Stimulated activated CD4-positive, alpha-beta T cell treated with anti-CD3 and anti-CD28 coated beads, Interleukin-15, amount 100 ng/mL, for 1 hour (primary cell): ENCODE measurements around the gene SDK1.
"Not testable (repeated sequence)": the region's sequence is repeated elsewhere in the genome, so short reads cannot be mapped to it uniquely, and the experiment has no call there.

Source experiments
- DNase-seq, 2 donors: peaks; one replicate each; pipeline ENCODE4 v3.0.0-alpha.2; 2020; ENCODE audit warnings: low read depth in 1 of 2, low spot score in 1 of 2

SDK1 gene

GRCh38 chr7:3950249-3950648, 649.2 kb downstream of the SDK1 start:
- no peak for DNase-seq

- no peak for DNase-seq
Observed at GRCh38 chr7:3951316-3952055, 650.4 kb downstream of the SDK1 start.

GRCh38 chr7:3953133-3953532, 652.1 kb downstream of the SDK1 start:
- no peak for DNase-seq

GRCh38 chr7:3953946-3954345, 652.9 kb downstream of the SDK1 start:
- no peak for DNase-seq

- no peak for DNase-seq
Observed at GRCh38 chr7:3955026-3955425, 654.0 kb downstream of the SDK1 start.

- no peak for DNase-seq
Observed at GRCh38 chr7:3955751-3956696, 655.0 kb downstream of the SDK1 start.

- DNase-seq, result no peak
Observed at GRCh38 chr7:3956949-3957348, 655.9 kb downstream of the SDK1 start.

GRCh38 chr7:3957472-3958108, 656.5 kb downstream of the SDK1 start:
- no peak for DNase-seq

GRCh38 chr7:3958109-3958483, 657.0 kb downstream of the SDK1 start:
- no peak for DNase-seq

GRCh38 chr7:3959364-3959763, 658.3 kb downstream of the SDK1 start:
- DNase-seq, result no peak

GRCh38 chr7:3960050-3960763, 659.2 kb downstream of the SDK1 start:
- no peak for DNase-seq

GRCh38 chr7:3960942-3961341, 659.9 kb downstream of the SDK1 start:
- no peak for DNase-seq

- DNase-seq, result no peak
Observed at GRCh38 chr7:3961857-3962503, 660.9 kb downstream of the SDK1 start.

- not testable (repeated sequence) for DNase-seq
Observed at GRCh38 chr7:3963768-3964167, 662.7 kb downstream of the SDK1 start.

- DNase-seq, result no peak
Observed at GRCh38 chr7:3964980-3965606, 664.0 kb downstream of the SDK1 start.

- no peak for DNase-seq
Observed at GRCh38 chr7:3965794-3966395, 664.8 kb downstream of the SDK1 start.

- no peak for DNase-seq
Observed at GRCh38 chr7:3968234-3968633, 667.2 kb downstream of the SDK1 start.

- DNase-seq, result no peak
Observed at GRCh38 chr7:3969286-3969685, 668.2 kb downstream of the SDK1 start.

- no peak for DNase-seq
Observed at GRCh38 chr7:3971323-3971722, 670.3 kb downstream of the SDK1 start.

- no peak for DNase-seq
Observed at GRCh38 chr7:3973264-3973663, 672.2 kb downstream of the SDK1 start.
